Osteoblast (primary cell): ENCODE results near the gene EZH2. TPM values are rescaled to one million over a fixed set of nuclear protein-coding genes. Genes with fewer than 3 reads are reported as not detected.
A peak's percentile ranks its signal among the peaks of the same experiment; 100 is the strongest.

Experiments
- DNase-seq: peaks from one replicate; pipeline ENCODE4 v3.0.0; 2011; ENCODE audit warnings: low spot score, mixed read lengths; ENCODE audit not compliant: insufficient read length; ENCODE audit errors: missing footprints
- H2AFZ ChIP-seq: 2 replicates; pipeline ENCODE4 v1.6.0; 2011; ENCODE audit warnings: mild to moderate bottlenecking, low read length
- H3K27ac ChIP-seq: 2 replicates; pipeline ENCODE4 v1.5.1; 2011; ENCODE audit warnings: mild to moderate bottlenecking, low read depth, low read length, moderate library complexity
- H3K27me3 ChIP-seq: 2 replicates; pipeline ENCODE4 v1.6.0; 2012; ENCODE audit warnings: mild to moderate bottlenecking, control low read depth, inconsistent platforms, low read length, moderate library complexity; ENCODE audit not compliant: insufficient read depth
- H3K36me3 ChIP-seq: 2 replicates; pipeline ENCODE4 v1.5.1; 2011; ENCODE audit warnings: mild to moderate bottlenecking, low read length, control low read depth, moderate library complexity; ENCODE audit not compliant: insufficient read depth
- H3K4me1 ChIP-seq: 2 replicates; pipeline ENCODE4 v1.5.1; 2011; ENCODE audit warnings: mild to moderate bottlenecking, low read length, control low read depth, moderate library complexity; ENCODE audit not compliant: insufficient read depth
- H3K4me2 ChIP-seq: 2 replicates; pipeline ENCODE4 v1.6.0; 2011; ENCODE audit warnings: mild to moderate bottlenecking, low read length; ENCODE audit not compliant: insufficient read depth
- H3K4me3 ChIP-seq: fragments of 200-600 bp; sonication (generic); 3 replicates; pipeline ENCODE4 v1.5.1; 2012; ENCODE audit warnings: mild to moderate bottlenecking, low read length, inconsistent platforms; ENCODE audit not compliant: insufficient read depth
- H3K79me2 ChIP-seq: 2 replicates; pipeline ENCODE4 v1.6.0; 2012; ENCODE audit warnings: mild to moderate bottlenecking, low read length, control low read depth, inconsistent platforms; ENCODE audit not compliant: insufficient read depth
- H3K9me3 ChIP-seq: 2 replicates; pipeline ENCODE4 v1.5.1; 2011; ENCODE audit warnings: low read depth, low read length, control low read depth
- H4K20me1 ChIP-seq: 2 replicates; pipeline ENCODE4 v1.6.0; 2012; ENCODE audit warnings: mild to moderate bottlenecking, low read length, control low read depth; ENCODE audit not compliant: insufficient read depth
- CTCF ChIP-seq: IDR thresholded peaks from 2 replicates; pipeline ENCODE4 v1.5.1; 2011; ENCODE audit warnings: mild to moderate bottlenecking, low read depth, low read length, moderate library complexity; ENCODE audit errors: extremely low read depth
- total RNA-seq: library from RNA; depleted of rRNA; stranded (reverse); fragments of >200 nt; gene quantifications from 2 replicates; pipeline ENCODE4 v1.2.3, GENCODE V29; 2012

The EZH2 gene
- total RNA-seq, 1 donor, result 7.6 TPM

DNA sequence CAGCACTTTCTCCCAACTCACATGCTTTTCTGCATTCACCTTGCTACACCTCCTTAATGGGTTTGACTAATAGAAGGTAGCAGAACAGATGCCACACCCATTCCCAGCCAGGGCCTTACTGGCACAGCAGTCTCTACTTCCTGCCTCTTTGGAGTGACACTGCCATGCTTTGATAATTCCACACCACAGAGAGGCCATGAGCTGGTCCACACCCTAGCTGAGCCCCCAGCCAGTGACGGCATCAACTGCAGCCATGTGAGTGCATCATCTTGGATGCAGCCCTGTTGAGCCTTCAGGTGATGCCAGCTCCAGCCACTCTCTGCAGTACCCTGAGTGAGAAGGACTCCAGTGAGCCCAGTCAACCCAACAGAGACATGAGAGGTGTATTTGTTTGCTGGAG lies 27.5 kb upstream of the EZH2 start:
- Histone ChIP-seq H3K36me3 (no peaks in the 10 kb centered on the region), H3K9me3 (no peaks in the 10 kb centered on the region), H3K27me3 (peaks cover 65% of the 10 kb centered on the region), H3K27ac (no peak overlapping the region), H3K79me2 (no peaks in the 10 kb centered on the region), H3K4me3 (no peak overlapping the region), H3K4me2 (no peak overlapping the region), H4K20me1 (peaks cover 8% of the 10 kb centered on the region), H3K4me1 (peaks cover 27% of the 10 kb centered on the region), H2AFZ (no peak overlapping the region)
- no peak for TF ChIP-seq CTCF
- no peak for DNase-seq

DNA sequence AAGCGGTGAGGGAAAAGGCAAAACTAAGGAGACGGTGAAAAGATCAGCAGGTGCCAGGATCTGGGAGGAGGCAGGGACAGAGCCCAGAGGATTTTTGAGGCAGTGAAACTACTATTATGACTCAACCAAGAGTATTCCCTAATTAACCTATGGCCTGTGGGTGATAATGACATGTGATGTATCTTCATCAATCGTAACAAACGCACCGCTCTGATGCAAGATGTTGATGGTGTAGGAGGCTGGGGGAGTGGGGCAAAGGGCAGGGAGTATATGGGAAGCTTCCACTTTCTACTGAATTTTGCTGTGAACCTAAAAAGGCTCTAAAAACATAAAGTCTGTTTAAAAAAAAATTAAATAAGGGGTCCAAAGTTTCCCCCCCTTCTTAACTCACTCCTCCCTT lies 25.5 kb upstream of the EZH2 start:
- no peak for DNase-seq
- peaks cover 7% of the 10 kb centered on the region for H4K20me1 ChIP-seq
- H3K27me3 ChIP-seq, result peaks cover 80% of the 10 kb centered on the region

GRCh38 chr7:148906707-148907498 lies 22.8 kb upstream of the EZH2 start:
- H3K4me3 ChIP-seq, result no peak overlapping the region
- no peak overlapping the region for H2AFZ ChIP-seq
- DNase-seq, result no peak
- H3K27ac ChIP-seq, result no peak overlapping the region
- H3K36me3 ChIP-seq, result no peaks in the 10 kb centered on the region
- TF ChIP-seq CTCF, result no peak
- no peak overlapping the region for H3K4me2 ChIP-seq
- H3K27me3 ChIP-seq, result peaks cover 58% of the 10 kb centered on the region
- H3K4me1 ChIP-seq, result no peaks in the 10 kb centered on the region
- no peaks in the 10 kb centered on the region for H3K79me2 ChIP-seq
- H4K20me1 ChIP-seq, result no peaks in the 10 kb centered on the region
- no peaks in the 10 kb centered on the region for H3K9me3 ChIP-seq

More for the DNA sequence above, 25.5 kb upstream of the EZH2 start:
- H3K27ac ChIP-seq, result no peak overlapping the region
- no peak for TF ChIP-seq CTCF
- H3K4me3 ChIP-seq, result no peak overlapping the region
- H3K4me2 ChIP-seq, result no peak overlapping the region
- H2AFZ ChIP-seq, result no peak overlapping the region
- no peaks in the 10 kb centered on the region for H3K79me2 ChIP-seq
- H3K4me1 ChIP-seq, result peaks cover 8% of the 10 kb centered on the region
- no peaks in the 10 kb centered on the region for H3K36me3 ChIP-seq
- no peaks in the 10 kb centered on the region for H3K9me3 ChIP-seq

- no peaks in the 10 kb centered on the region for H3K36me3 ChIP-seq
- H3K27ac ChIP-seq, result no peak overlapping the region
- H3K4me1 ChIP-seq, result no peaks in the 10 kb centered on the region
- DNase-seq, result no peak
- H2AFZ ChIP-seq, result peak overlapping the region; percentile 0
- H4K20me1 ChIP-seq, result no peaks in the 10 kb centered on the region
- no peak for TF ChIP-seq CTCF
- H3K9me3 ChIP-seq, result no peaks in the 10 kb centered on the region
- H3K4me3 ChIP-seq, result no peak overlapping the region
- H3K27me3 ChIP-seq, result peaks cover 47% of the 10 kb centered on the region
- no peak overlapping the region for H3K4me2 ChIP-seq
- H3K79me2 ChIP-seq, result no peaks in the 10 kb centered on the region
Observed at GRCh38 chr7:148905093-148905666, 21.1 kb upstream of the EZH2 start.
